ENCODE results near the gene ATP10B. TPM values are rescaled to one million over a fixed set of nuclear protein-coding genes. Genes with fewer than 3 reads are reported as not detected.

Gene ATP10B
- total RNA-seq, 4 donors from 2014 or later, result 0.07 to 0.29 TPM; not detected in 2

DNA sequence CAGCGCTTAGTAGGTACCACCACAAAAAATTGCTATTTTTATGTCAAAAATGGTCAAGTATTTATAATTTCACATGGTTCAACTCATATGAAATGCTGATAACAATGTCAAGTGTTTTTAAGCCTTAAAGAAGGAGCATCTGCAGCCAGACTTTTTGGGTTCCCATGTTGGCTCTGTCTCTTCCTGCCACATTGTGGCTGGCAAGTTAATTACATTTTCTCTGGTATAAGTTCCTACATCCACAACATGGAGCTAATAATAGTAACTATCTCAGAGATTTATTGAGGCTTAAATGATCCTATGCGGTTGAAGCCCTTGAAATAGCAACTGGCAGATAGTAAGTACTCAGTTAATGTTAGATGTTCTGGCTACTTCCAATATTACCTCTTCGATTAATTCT, 5.4 kb downstream of the ATP10B start:
- Histone ChIP-seq H3K9me3 (no peaks in the 10 kb centered on the region), H3K4me1 (no peaks in the 10 kb centered on the region), H3K27me3 (no peaks in the 10 kb centered on the region), H3K27ac (no peak overlapping the region), H3K4me3 (no peak overlapping the region), H3K36me3 (no peaks in the 10 kb centered on the region)
- no peak for DNase-seq
- intact Hi-C loops (cut with DNase I; ENCODE audit: low total_unique reads), result no loop called here
- TF ChIP-seq POLR2A (IDR thresholded peaks at IDR 0.05), result no peak
- TF ChIP-seq, protein P1, sequence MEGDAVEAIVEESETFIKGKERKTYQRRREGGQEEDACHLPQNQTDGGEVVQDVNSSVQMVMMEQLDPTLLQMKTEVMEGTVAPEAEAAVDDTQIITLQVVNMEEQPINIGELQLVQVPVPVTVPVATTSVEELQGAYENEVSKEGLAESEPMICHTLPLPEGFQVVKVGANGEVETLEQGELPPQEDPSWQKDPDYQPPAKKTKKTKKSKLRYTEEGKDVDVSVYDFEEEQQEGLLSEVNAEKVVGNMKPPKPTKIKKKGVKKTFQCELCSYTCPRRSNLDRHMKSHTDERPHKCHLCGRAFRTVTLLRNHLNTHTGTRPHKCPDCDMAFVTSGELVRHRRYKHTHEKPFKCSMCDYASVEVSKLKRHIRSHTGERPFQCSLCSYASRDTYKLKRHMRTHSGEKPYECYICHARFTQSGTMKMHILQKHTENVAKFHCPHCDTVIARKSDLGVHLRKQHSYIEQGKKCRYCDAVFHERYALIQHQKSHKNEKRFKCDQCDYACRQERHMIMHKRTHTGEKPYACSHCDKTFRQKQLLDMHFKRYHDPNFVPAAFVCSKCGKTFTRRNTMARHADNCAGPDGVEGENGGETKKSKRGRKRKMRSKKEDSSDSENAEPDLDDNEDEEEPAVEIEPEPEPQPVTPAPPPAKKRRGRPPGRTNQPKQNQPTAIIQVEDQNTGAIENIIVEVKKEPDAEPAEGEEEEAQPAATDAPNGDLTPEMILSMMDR (IDR thresholded peaks at IDR 0.05), result no peak

DNA sequence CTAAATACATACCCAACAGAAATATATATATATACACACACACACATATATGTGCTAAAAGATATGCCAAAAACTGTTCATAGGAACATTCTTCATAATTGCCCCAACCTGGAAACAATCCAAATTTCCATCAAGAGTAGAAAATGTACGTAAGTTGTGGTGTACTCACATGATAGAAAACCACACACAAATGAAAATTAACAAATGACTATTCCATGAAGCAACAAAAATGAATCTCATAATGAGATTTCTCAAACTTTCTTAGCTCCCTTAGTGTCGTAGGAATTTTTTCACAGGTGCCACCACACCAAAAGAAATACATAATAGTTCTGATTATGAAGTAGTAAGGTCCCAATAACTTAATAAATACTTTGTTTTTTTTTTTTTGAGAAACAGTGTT, 7.8 kb downstream of the ATP10B start:
- no peak for TF ChIP-seq POLR2A (IDR thresholded peaks at IDR 0.05)
- TF ChIP-seq, protein P1 (IDR thresholded peaks at IDR 0.05), result no peak
- intact Hi-C loops (cut with DNase I; ENCODE audit: low total_unique reads), result no loop called here
- Histone ChIP-seq H3K36me3 (no peaks in the 10 kb centered on the region), H3K27me3 (no peaks in the 10 kb centered on the region), H3K9me3 (no peaks in the 10 kb centered on the region), H3K4me1 (no peaks in the 10 kb centered on the region), H3K27ac (no peak overlapping the region), H3K4me3 (no peak overlapping the region)
- DNase-seq, result no peak

- H3K27me3 ChIP-seq, result no peaks in the 10 kb centered on the region
- no peaks in the 10 kb centered on the region for H3K36me3 ChIP-seq
- intact Hi-C loops (cut with DNase I; ENCODE audit: low total_unique reads), result no loop called here
- no peak overlapping the region for H3K4me3 ChIP-seq
- no peaks in the 10 kb centered on the region for H3K9me3 ChIP-seq
- no peak for DNase-seq
- TF ChIP-seq, protein P1 (IDR thresholded peaks at IDR 0.05), result no peak
- no peak for TF ChIP-seq POLR2A (IDR thresholded peaks at IDR 0.05)
- H3K4me1 ChIP-seq, result no peaks in the 10 kb centered on the region
- no peak overlapping the region for H3K27ac ChIP-seq
Observed at GRCh38 chr5:160843240-160843639, 8.8 kb downstream of the ATP10B start.

DNA sequence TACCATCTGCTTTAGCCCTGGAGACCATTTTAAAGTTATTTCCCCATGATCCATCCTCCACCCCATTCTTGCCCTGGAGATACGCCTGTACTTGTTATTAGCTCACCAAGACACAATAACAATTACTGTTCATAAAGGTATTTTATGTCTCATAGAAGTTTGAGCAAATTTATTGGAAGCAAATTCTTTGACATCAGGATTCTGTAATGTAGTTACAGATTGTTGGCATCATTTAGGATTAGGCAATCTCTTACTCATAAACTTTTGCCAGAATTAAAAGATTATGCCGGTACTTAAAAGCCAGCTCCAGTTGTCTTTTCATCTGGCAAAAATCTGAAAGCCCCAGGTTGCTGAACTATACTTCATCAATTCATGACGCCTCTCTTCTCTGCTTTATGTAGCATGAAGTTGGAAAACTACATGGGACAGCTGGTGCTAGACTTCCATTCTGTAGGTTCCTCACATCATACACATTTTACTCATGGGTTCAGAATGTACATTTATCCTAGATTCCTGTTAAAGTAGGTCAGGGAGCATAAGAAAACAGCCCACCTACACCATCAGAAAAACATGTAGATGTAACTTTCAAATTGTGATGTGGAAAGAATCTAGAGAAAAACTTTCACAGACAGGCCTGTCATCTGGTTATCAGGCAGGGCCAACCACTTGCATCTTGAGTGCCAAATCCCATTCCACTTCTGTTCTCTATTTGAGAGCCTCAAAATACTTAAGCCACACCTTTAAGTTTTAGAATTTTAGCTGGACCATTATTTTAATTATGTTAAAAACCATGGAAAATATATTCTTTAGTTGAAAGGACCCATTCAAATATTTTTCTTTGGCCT, 14.0 kb downstream of the ATP10B start:
- DNase-seq, result no peak
- Histone ChIP-seq H3K4me3 (no peak overlapping the region), H3K4me1 (no peaks in the 10 kb centered on the region), H3K36me3 (no peaks in the 10 kb centered on the region), H3K9me3 (peaks cover 0 to 2% of the 10 kb centered on the region in 2 donors), H3K27ac (no peak overlapping the region), H3K27me3 (no peaks in the 10 kb centered on the region)
- intact Hi-C loops (cut with DNase I; ENCODE audit: low total_unique reads), result no loop called here
- TF ChIP-seq, protein P1 (IDR thresholded peaks at IDR 0.05), result no peak
- no peak for TF ChIP-seq POLR2A (IDR thresholded peaks at IDR 0.05)

DNA sequence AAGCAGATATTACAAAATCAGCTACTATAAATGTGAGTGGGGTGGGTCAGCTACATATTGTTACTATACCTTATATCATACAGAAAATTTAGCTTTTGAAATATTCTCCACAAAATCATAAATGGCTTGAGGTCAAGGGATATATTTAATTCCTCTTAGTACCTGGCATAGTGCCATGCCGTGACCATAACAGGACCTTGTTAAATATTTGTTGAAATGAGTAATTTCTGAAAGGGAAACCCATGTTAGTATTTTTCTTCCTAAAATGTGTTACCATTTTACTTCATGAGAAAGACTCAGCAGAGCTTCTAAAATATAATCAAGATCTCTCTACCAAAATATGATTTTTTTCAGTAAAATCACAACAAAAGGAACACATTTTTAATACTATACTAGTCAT, 14.8 kb downstream of the ATP10B start:
- no peak overlapping the region for H3K27ac ChIP-seq
- intact Hi-C loops (cut with DNase I; ENCODE audit: low total_unique reads), result no loop called here
- TF ChIP-seq, protein P1 (IDR thresholded peaks at IDR 0.05), result no peak
- TF ChIP-seq POLR2A (IDR thresholded peaks at IDR 0.05), result no peak
- H3K4me1 ChIP-seq, result no peaks in the 10 kb centered on the region
- no peaks in the 10 kb centered on the region for H3K36me3 ChIP-seq
- no peak overlapping the region for H3K4me3 ChIP-seq
- H3K9me3 ChIP-seq, result peaks cover 0 to 2% of the 10 kb centered on the region in 2 donors
- no peaks in the 10 kb centered on the region for H3K27me3 ChIP-seq
- no peak for DNase-seq
